WTC11 (cell line): ENCODE results near the gene MMP28. TPM values are rescaled to one million over a fixed set of nuclear protein-coding genes. Genes with fewer than 3 reads are reported as not detected.

ENCODE experiments used
- ATAC-seq: fragments of 200-7000 bp; cut with Tn5 transposase; 2 replicates; pipeline ENCODE4 v1.10.0; 2021; ENCODE audit warnings: mild to moderate bottlenecking, moderate library complexity
- CTCF ChIA-PET: fragments of 300-600 bp; sonication (Branson Sonifier 250); formaldehyde crosslinking; loops from one replicate; lab custom pipeline; 2021; ENCODE audit warnings: antibody characterized with exemption; lab: Charles Lee
- POLR2A ChIA-PET: fragments of 350-600 bp; sonication (Branson Sonifier 250); formaldehyde crosslinking; loops from one replicate; lab custom pipeline; 2021; ENCODE audit warnings: antibody characterized with exemption; lab: Charles Lee
- DNase-seq: peaks from one replicate; pipeline ENCODE4 v3.0.0; 2021; ENCODE audit warnings: low spot score
- H3K27ac Mint-ChIP-seq: 2 replicates; pipeline ENCODE4 v1.8.0; 2021; ENCODE audit warnings: mixed read lengths
- H3K27me3 Mint-ChIP-seq: 2 replicates; pipeline ENCODE4 v1.8.0; 2021; ENCODE audit warnings: low read depth, mild to moderate bottlenecking, moderate library complexity, mixed read lengths
- H3K36me3 Mint-ChIP-seq: 2 replicates; pipeline ENCODE4 v1.8.0; 2021; ENCODE audit warnings: mixed read lengths
- H3K4me1 Mint-ChIP-seq: 2 replicates; pipeline ENCODE4 v1.8.0; 2022; ENCODE audit warnings: mixed read lengths
- H3K4me3 Mint-ChIP-seq: 2 replicates; pipeline ENCODE4 v1.8.0; 2021; ENCODE audit warnings: mild to moderate bottlenecking, moderate library complexity, mixed read lengths
- H3K9me3 Mint-ChIP-seq: 2 replicates; pipeline ENCODE4 v1.8.0; 2021; ENCODE audit warnings: mixed read lengths
- EMX1 ChIP-seq: fragments of 250-450 bp; sonication (Bioruptor Pico); IDR thresholded peaks from 2 replicates; pipeline ENCODE4 v1.8.0; 2021; ENCODE audit warnings: mild to moderate bottlenecking
- HMGA2 ChIP-seq: fragments of 250-450 bp; sonication (Bioruptor Pico); IDR thresholded peaks from 2 replicates; pipeline ENCODE4 v1.4.0; 2021; ENCODE audit warnings: mild to moderate bottlenecking, moderate library complexity
- NFE2L1 ChIP-seq: sonication (generic); formaldehyde crosslinking; IDR thresholded peaks from 2 replicates; pipeline ENCODE4 v1.8.1; 2023; ENCODE audit warnings: missing genetic modification reagents
- RELA ChIP-seq: sonication (generic); formaldehyde crosslinking; IDR thresholded peaks from 2 replicates; pipeline ENCODE4 v1.8.1; 2022; ENCODE audit warnings: missing genetic modification reagents, mild to moderate bottlenecking, borderline replicate concordance
- RORB ChIP-seq: fragments of 250-450 bp; sonication (Bioruptor Pico); IDR thresholded peaks from 2 replicates; pipeline ENCODE4 v1.9.0; 2021; ENCODE audit warnings: mild to moderate bottlenecking
- ZNF219 ChIP-seq: sonication (generic); formaldehyde crosslinking; IDR thresholded peaks from 2 replicates; pipeline ENCODE4 v1.8.0; 2023; ENCODE audit warnings: missing genetic modification reagents, mild to moderate bottlenecking, borderline replicate concordance
- ZNF232 ChIP-seq: sonication (generic); formaldehyde crosslinking; IDR thresholded peaks from 2 replicates; pipeline ENCODE4 v1.8.0; 2022; ENCODE audit warnings: mild to moderate bottlenecking, missing genetic modification reagents
- total RNA-seq: library from RNA; stranded (reverse); gene quantifications from 3 replicates; pipeline ENCODE4 v1.2.3, GENCODE V29; 2021
- TF ChIP-seq, protein P1 (sequence below): fragments of 250-450 bp; sonication (Bioruptor Pico); conservative IDR thresholded peaks from 2 replicates; pipeline ENCODE4 v1.9.0; 2021; ENCODE audit warnings: mild to moderate bottlenecking
- TF ChIP-seq, protein P2 (sequence below): sonication (generic); formaldehyde crosslinking; conservative IDR thresholded peaks from 2 replicates; pipeline ENCODE4 v1.8.1; 2022; ENCODE audit warnings: mild to moderate bottlenecking, missing genetic modification reagents
- TF ChIP-seq, protein P3 (sequence below): sonication (generic); formaldehyde crosslinking; IDR thresholded peaks from 2 replicates; pipeline ENCODE4 v1.8.1; 2023; ENCODE audit warnings: mild to moderate bottlenecking, missing genetic modification reagents, borderline replicate concordance
- TF ChIP-seq, protein P4 (sequence below): sonication (generic); formaldehyde crosslinking; conservative IDR thresholded peaks from 2 replicates; pipeline ENCODE4 v1.8.1; 2023; ENCODE audit warnings: mild to moderate bottlenecking, low read depth, missing genetic modification reagents, moderate library complexity
- TF ChIP-seq, protein P5 (sequence below): fragments of 250-450 bp; sonication (Bioruptor Pico); IDR thresholded peaks from 2 replicates; pipeline ENCODE4 v1.9.0; 2021; ENCODE audit warnings: mild to moderate bottlenecking
- TF ChIP-seq, protein P6 (sequence below): sonication (generic); formaldehyde crosslinking; IDR thresholded peaks from 2 replicates; pipeline ENCODE4 v1.8.0; 2022; ENCODE audit warnings: missing genetic modification reagents

Gene MMP28
- total RNA-seq, 1 experiment from 2014 or later: 0.22 TPM

DNA sequence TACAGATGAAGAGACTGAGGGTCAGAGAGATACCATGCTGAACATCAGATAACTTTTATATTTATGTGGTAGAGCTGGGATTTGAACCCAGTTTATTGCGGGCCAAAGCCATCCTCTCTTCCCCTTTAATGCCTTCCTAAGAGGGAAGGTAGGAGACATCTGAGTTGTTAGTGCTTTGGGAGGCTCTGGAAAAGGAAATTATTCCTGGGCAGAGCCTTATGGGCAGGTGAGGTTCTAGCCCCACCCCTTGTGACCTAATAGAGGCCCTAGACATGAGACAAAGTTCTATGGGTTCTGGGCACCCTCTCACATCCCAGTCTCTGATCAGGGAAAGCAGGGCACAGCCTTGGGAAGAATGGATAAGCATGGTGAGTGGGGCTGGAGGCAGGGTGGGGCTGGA is 34.9 kb downstream of the MMP28 start, which contains the start of gene C17orf50:
C17orf50 (plus strand) TSS at position 301 of the 400 bp plus-strand sequence; CDS start at position 356, 55 bp downstream.
- CTCF ChIA-PET: interaction anchor here (5.8 kb wide), 1 partner anchor 10 kb away, joined by 100 read pairs; the partner anchor contains the start of gene GAS2L2
- no peak within 1 kb of the TSS for H3K4me3 Mint-ChIP-seq
- POLR2A ChIA-PET: interaction anchor here (0.9 kb wide), 1 partner anchor 48 kb away, joined by 3 read pairs; no protein-coding TSS in a partner anchor
- H3K4me1 Mint-ChIP-seq: peaks cover 10% of the 10 kb centered on the region
- H3K27ac Mint-ChIP-seq: no peak within 1 kb of the TSS
- ATAC-seq: no peak
- H3K27me3 Mint-ChIP-seq: peaks cover 11% of the 10 kb centered on the region
- no peak for DNase-seq
- no peaks in the 10 kb centered on the region for H3K36me3 Mint-ChIP-seq
- no peaks in the 10 kb centered on the region for H3K9me3 Mint-ChIP-seq
- TF ChIP-seq ZNF232 (no peak), RELA (CRISPR knock-in tag) (no peak), NFE2L1 (CRISPR knock-in tag) (no peak), ZNF219 (CRISPR knock-in tag) (no peak), RORB (no peak), HMGA2 (CRISPR knock-in tag) (no peak), EMX1 (CRISPR knock-in tag) (no peak)
- TF ChIP-seq, protein P1, sequence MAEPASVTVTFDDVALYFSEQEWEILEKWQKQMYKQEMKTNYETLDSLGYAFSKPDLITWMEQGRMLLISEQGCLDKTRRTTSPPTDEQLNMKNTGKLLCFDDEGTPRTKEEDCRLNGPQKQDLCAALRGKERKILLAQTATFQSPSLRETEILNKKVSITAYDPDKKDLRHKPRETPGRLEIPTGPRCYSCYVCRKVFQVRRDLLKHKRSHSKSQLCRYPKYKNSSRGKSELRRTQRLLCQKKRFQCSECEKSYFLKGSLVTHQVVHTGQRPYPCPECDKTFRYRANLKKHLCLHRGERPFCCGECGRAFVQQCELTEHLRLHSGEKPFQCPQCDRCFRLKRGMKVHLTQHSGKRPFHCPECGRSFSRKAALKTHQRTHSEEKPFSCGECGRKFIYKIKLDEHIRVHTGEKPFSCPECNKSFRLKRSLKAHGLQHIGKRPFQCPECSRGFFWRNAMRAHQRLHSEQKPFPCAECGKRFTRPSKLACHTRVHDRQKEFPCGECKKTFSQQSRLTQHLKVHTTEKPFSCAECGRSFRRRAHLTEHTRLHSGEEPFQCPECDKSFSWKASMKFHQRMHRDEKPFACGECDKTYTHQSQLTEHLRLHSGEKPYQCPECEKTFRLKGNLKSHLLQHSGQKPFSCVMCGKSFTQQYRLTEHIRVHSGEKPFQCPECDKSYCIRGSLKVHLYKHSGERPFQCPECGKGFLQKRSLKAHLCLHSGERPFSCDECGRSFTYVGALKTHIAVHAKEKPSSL (CRISPR knock-in tag): no peak
- TF ChIP-seq, protein P2, sequence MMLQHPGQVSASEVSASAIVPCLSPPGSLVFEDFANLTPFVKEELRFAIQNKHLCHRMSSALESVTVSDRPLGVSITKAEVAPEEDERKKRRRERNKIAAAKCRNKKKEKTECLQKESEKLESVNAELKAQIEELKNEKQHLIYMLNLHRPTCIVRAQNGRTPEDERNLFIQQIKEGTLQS: no peak
- TF ChIP-seq, protein P3, sequence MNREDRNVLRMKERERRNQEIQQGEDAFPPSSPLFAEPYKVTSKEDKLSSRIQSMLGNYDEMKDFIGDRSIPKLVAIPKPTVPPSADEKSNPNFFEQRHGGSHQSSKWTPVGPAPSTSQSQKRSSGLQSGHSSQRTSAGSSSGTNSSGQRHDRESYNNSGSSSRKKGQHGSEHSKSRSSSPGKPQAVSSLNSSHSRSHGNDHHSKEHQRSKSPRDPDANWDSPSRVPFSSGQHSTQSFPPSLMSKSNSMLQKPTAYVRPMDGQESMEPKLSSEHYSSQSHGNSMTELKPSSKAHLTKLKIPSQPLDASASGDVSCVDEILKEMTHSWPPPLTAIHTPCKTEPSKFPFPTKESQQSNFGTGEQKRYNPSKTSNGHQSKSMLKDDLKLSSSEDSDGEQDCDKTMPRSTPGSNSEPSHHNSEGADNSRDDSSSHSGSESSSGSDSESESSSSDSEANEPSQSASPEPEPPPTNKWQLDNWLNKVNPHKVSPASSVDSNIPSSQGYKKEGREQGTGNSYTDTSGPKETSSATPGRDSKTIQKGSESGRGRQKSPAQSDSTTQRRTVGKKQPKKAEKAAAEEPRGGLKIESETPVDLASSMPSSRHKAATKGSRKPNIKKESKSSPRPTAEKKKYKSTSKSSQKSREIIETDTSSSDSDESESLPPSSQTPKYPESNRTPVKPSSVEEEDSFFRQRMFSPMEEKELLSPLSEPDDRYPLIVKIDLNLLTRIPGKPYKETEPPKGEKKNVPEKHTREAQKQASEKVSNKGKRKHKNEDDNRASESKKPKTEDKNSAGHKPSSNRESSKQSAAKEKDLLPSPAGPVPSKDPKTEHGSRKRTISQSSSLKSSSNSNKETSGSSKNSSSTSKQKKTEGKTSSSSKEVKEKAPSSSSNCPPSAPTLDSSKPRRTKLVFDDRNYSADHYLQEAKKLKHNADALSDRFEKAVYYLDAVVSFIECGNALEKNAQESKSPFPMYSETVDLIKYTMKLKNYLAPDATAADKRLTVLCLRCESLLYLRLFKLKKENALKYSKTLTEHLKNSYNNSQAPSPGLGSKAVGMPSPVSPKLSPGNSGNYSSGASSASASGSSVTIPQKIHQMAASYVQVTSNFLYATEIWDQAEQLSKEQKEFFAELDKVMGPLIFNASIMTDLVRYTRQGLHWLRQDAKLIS (CRISPR knock-in tag): no peak
- TF ChIP-seq, protein P4, sequence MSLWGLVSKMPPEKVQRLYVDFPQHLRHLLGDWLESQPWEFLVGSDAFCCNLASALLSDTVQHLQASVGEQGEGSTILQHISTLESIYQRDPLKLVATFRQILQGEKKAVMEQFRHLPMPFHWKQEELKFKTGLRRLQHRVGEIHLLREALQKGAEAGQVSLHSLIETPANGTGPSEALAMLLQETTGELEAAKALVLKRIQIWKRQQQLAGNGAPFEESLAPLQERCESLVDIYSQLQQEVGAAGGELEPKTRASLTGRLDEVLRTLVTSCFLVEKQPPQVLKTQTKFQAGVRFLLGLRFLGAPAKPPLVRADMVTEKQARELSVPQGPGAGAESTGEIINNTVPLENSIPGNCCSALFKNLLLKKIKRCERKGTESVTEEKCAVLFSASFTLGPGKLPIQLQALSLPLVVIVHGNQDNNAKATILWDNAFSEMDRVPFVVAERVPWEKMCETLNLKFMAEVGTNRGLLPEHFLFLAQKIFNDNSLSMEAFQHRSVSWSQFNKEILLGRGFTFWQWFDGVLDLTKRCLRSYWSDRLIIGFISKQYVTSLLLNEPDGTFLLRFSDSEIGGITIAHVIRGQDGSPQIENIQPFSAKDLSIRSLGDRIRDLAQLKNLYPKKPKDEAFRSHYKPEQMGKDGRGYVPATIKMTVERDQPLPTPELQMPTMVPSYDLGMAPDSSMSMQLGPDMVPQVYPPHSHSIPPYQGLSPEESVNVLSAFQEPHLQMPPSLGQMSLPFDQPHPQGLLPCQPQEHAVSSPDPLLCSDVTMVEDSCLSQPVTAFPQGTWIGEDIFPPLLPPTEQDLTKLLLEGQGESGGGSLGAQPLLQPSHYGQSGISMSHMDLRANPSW: no peak
- TF ChIP-seq, protein P5, sequence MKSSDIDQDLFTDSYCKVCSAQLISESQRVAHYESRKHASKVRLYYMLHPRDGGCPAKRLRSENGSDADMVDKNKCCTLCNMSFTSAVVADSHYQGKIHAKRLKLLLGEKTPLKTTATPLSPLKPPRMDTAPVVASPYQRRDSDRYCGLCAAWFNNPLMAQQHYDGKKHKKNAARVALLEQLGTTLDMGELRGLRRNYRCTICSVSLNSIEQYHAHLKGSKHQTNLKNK: no peak
- TF ChIP-seq, protein P6, sequence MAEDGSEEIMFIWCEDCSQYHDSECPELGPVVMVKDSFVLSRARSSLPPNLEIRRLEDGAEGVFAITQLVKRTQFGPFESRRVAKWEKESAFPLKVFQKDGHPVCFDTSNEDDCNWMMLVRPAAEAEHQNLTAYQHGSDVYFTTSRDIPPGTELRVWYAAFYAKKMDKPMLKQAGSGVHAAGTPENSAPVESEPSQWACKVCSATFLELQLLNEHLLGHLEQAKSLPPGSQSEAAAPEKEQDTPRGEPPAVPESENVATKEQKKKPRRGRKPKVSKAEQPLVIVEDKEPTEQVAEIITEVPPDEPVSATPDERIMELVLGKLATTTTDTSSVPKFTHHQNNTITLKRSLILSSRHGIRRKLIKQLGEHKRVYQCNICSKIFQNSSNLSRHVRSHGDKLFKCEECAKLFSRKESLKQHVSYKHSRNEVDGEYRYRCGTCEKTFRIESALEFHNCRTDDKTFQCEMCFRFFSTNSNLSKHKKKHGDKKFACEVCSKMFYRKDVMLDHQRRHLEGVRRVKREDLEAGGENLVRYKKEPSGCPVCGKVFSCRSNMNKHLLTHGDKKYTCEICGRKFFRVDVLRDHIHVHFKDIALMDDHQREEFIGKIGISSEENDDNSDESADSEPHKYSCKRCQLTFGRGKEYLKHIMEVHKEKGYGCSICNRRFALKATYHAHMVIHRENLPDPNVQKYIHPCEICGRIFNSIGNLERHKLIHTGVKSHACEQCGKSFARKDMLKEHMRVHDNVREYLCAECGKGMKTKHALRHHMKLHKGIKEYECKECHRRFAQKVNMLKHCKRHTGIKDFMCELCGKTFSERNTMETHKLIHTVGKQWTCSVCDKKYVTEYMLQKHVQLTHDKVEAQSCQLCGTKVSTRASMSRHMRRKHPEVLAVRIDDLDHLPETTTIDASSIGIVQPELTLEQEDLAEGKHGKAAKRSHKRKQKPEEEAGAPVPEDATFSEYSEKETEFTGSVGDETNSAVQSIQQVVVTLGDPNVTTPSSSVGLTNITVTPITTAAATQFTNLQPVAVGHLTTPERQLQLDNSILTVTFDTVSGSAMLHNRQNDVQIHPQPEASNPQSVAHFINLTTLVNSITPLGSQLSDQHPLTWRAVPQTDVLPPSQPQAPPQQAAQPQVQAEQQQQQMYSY (CRISPR knock-in tag): no peak
